ENCODE results near the gene COX7A2L.

COX7A2L gene

DNA sequence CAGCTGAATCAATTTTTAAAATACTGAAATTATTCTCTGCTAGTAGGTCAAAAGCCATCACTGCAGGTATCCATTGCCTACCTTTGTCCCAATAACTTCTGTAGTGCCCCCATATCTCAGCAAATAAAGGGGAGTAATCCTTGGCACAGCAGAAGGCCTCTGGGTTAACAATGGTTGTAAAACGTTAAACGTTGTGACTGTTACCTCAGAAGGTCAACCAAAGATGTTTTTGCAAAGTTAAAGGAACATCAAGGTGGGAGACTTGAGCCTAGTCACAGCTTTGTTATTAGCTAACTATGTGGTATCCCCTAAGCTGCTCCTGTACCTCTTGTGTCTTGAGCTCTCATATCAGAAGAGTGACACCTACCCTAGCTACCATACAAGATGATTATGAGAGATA, 60.5 kb downstream of the COX7A2L start:
- Mint-ChIP-seq H3K4me1 (ENCODE audit: low read depth) (peaks cover 51% of the 10 kb centered on the region), H3K27ac (no peak overlapping the region), H3K4me3 (no peak overlapping the region), H3K27me3 (no peaks in the 10 kb centered on the region), H3K36me3 (peaks cover 34% of the 10 kb centered on the region), H3K9me3 (ENCODE audit: low read depth) (no peaks in the 10 kb centered on the region)
